H1 (cell line): ENCODE measurements around the gene GABRR2. TPM values are rescaled to one million over a fixed set of nuclear protein-coding genes. Genes with fewer than 3 reads are reported as not detected.

Experiments used
- CTCF ChIA-PET: fragments of 300-600 bp; sonication (Branson Sonifier 250); formaldehyde crosslinking; loops from one replicate; lab custom pipeline; 2021; ENCODE audit not compliant: partially characterized antibody; lab: Charles Lee
- POLR2A ChIA-PET: fragments of 300-600 bp; sonication (Branson Sonifier 250); formaldehyde crosslinking; loops from one replicate; lab custom pipeline; 2021; ENCODE audit warnings: inconsistent platforms; ENCODE audit not compliant: partially characterized antibody; lab: Charles Lee
- DNase-seq, 2 experiments: peaks; one replicate each; pipeline versions ENCODE4 v3.0.0 to v3.0.0-alpha.2; 2010 to 2022; ENCODE audit warnings: low spot score in 2 of 2, low read depth in 1 of 2, mixed read lengths in 1 of 2
- FAIRE-seq: peaks from 2 replicates; lab custom pipeline; 2011; peaks lifted over from hg19 to GRCh38; lab: Jason Lieb, UNC
- H2AFZ ChIP-seq: 2 replicates; pipeline ENCODE4 v1.8.1; 2012; ENCODE audit warnings: low read length, inconsistent platforms
- H2AK5ac ChIP-seq: 2 replicates; pipeline ENCODE4 v1.6.1; 2013; ENCODE audit warnings: low read depth, low read length
- H2BK120ac ChIP-seq: replicated peaks from 2 replicates; pipeline ENCODE3; 2013; ENCODE audit warnings: low read depth, low read length, inconsistent platforms
- H2BK12ac ChIP-seq: 2 replicates; pipeline ENCODE4 v1.6.1; 2013; ENCODE audit warnings: low read depth, low read length
- H2BK15ac ChIP-seq: 2 replicates; pipeline ENCODE4 v1.6.1; 2013; ENCODE audit warnings: low read length
- H2BK20ac ChIP-seq: 2 replicates; pipeline ENCODE4 v1.6.1; 2013; ENCODE audit warnings: low read length
- H2BK5ac ChIP-seq: 2 replicates; pipeline ENCODE4 v1.6.1; 2013; ENCODE audit warnings: low read depth, low read length
- H3K14ac ChIP-seq: 2 replicates; pipeline ENCODE4 v1.6.1; 2013; ENCODE audit warnings: inconsistent platforms; ENCODE audit not compliant: insufficient read length
- H3K18ac ChIP-seq: 2 replicates; pipeline ENCODE4 v1.6.1; 2013; ENCODE audit warnings: low read length; ENCODE audit errors: extremely low read depth
- H3K23ac ChIP-seq: 2 replicates; pipeline ENCODE4 v1.6.1; 2013; ENCODE audit warnings: inconsistent platforms; ENCODE audit not compliant: insufficient read length
- H3K23me2 ChIP-seq: 2 replicates; pipeline ENCODE4 v1.6.1; 2013; ENCODE audit warnings: low read depth, low read length
- H3K27ac ChIP-seq: 2 replicates; pipeline ENCODE4 v1.6.1; 2011; ENCODE audit warnings: low read depth, low read length, inconsistent platforms
- H3K27me3 ChIP-seq, 4 experiments: replicated peaks in 1 of 4; 1 replicate in 1 of 4; 2 replicates in 3 of 4; pipeline versions ENCODE4 v1.6.1 to v1.8.1; 2011 to 2013; ENCODE audit warnings: low read length in 3 of 4, mild to moderate bottlenecking in 3 of 4, inconsistent platforms in 2 of 4, mixed read lengths in 2 of 4, moderate library complexity in 1 of 4; ENCODE audit not compliant: control insufficient read depth in 3 of 4, insufficient read depth in 3 of 4; ENCODE audit errors: extremely low read depth in 1 of 4
- H3K36me3 ChIP-seq, 4 experiments: 2 replicates each; pipeline versions ENCODE4 v1.6.1 to v1.8.1; 2011 to 2013; ENCODE audit warnings: mild to moderate bottlenecking in 4 of 4, low read length in 3 of 4, moderate library complexity in 2 of 4, control low read depth in 1 of 4, inconsistent platforms in 1 of 4; ENCODE audit not compliant: insufficient read depth in 4 of 4, control insufficient read depth in 2 of 4
- H3K4ac ChIP-seq: replicated peaks from 2 replicates; pipeline ENCODE3; 2013; ENCODE audit warnings: low read length, low read depth, mixed read lengths, inconsistent platforms; ENCODE audit not compliant: insufficient read length
- H3K4me1 ChIP-seq, 4 experiments: replicated peaks in 1 of 4; 1 replicate in 1 of 4; 2 replicates in 3 of 4; pipeline versions ENCODE4 v1.6.1 to v1.8.1; 2011 to 2013; ENCODE audit warnings: low read length in 3 of 4, inconsistent platforms in 2 of 4, mixed read lengths in 1 of 4; ENCODE audit not compliant: insufficient read depth in 4 of 4, control insufficient read depth in 3 of 4
- H3K4me2 ChIP-seq, 2 experiments: 2 replicates each; pipeline versions ENCODE4 v1.6.1 to v1.8.1; 2011 to 2013; ENCODE audit warnings: low read depth in 2 of 2, low read length in 2 of 2, control low read depth in 1 of 2, inconsistent platforms in 1 of 2, mild to moderate bottlenecking in 1 of 2; ENCODE audit not compliant: insufficient read depth in 1 of 2
- H3K4me3 ChIP-seq, 4 experiments: fragments of 200-600, 300-600 bp in 1 of 4; sonication (generic), shearing (Covaris generic), sonication (Bioruptor Twin) in 1 of 4; 2 replicates each; pipeline versions ENCODE4 v1.5.1 to v1.8.1; 2011 to 2016; ENCODE audit warnings: low read length in 4 of 4, low read depth in 3 of 4, control low read depth in 2 of 4, inconsistent platforms in 2 of 4, mild to moderate bottlenecking in 2 of 4, mixed read lengths in 1 of 4, moderate library complexity in 1 of 4; ENCODE audit not compliant: insufficient read depth in 2 of 4; ENCODE audit errors: extremely low read depth in 1 of 4
- H3K56ac ChIP-seq: replicated peaks from 2 replicates; pipeline ENCODE3; 2013; ENCODE audit warnings: low read depth, mild to moderate bottlenecking, mixed read lengths, low read length, inconsistent platforms; ENCODE audit not compliant: insufficient read length
- H3K79me1 ChIP-seq: 2 replicates; pipeline ENCODE4 v1.6.1; 2013; ENCODE audit warnings: low read depth, low read length, control low read depth
- H3K79me2 ChIP-seq, 2 experiments: 2 replicates each; pipeline versions ENCODE4 v1.6.1 to v1.8.1; 2012 to 2013; ENCODE audit warnings: low read length in 2 of 2, mild to moderate bottlenecking in 2 of 2, inconsistent platforms in 1 of 2; ENCODE audit not compliant: insufficient read depth in 2 of 2, control insufficient read depth in 1 of 2
- H3K9ac ChIP-seq, 4 experiments: replicated peaks in 1 of 4; 1 replicate in 1 of 4; 2 replicates in 3 of 4; pipeline versions ENCODE4 v1.6.1 to v1.8.1; 2011 to 2013; ENCODE audit warnings: low read depth in 3 of 4, low read length in 3 of 4, control low read depth in 2 of 4, mild to moderate bottlenecking in 2 of 4, moderate library complexity in 2 of 4, inconsistent platforms in 1 of 4; ENCODE audit errors: extremely low read depth in 1 of 4
- H3K9me3 ChIP-seq, 2 experiments: 2 replicates each; pipeline versions ENCODE4 v1.6.1 to v1.8.1; 2012 to 2013; ENCODE audit warnings: mild to moderate bottlenecking in 2 of 2, moderate library complexity in 2 of 2, control low read depth in 1 of 2, inconsistent platforms in 1 of 2, low read depth in 1 of 2, low read length in 1 of 2, mixed read lengths in 1 of 2; ENCODE audit not compliant: insufficient read depth in 2 of 2
- H4K20me1 ChIP-seq, 2 experiments: replicated peaks in 1 of 2; 2 replicates each; pipeline versions ENCODE3 to v1.8.1; 2011 to 2013; ENCODE audit warnings: inconsistent platforms in 2 of 2, low read length in 2 of 2, mild to moderate bottlenecking in 1 of 2; ENCODE audit not compliant: insufficient read depth in 2 of 2, control insufficient read depth in 1 of 2
- H4K5ac ChIP-seq: 2 replicates; pipeline ENCODE4 v1.6.1; 2013; ENCODE audit warnings: low read length, low read depth, mixed read lengths, inconsistent platforms; ENCODE audit not compliant: insufficient read length
- H4K8ac ChIP-seq: 2 replicates; pipeline ENCODE4 v1.8.0; 2013; ENCODE audit warnings: mild to moderate bottlenecking, moderate library complexity, low read length, inconsistent platforms; ENCODE audit not compliant: insufficient read depth; ENCODE audit errors: extremely low read depth
- H4K91ac ChIP-seq: replicated peaks from 2 replicates; pipeline ENCODE3; 2013; ENCODE audit warnings: low read length, mixed read lengths, inconsistent platforms; ENCODE audit not compliant: insufficient read length
- GTF2F1 ChIP-seq: IDR thresholded peaks from 2 replicates; pipeline ENCODE4 v1.6.1; 2012; ENCODE audit warnings: low read depth, low read length, improper control_type of control experiment, borderline replicate concordance
- KDM1A ChIP-seq: fragments of 200-600, 300-600 bp; sonication (generic); IDR thresholded peaks from 2 replicates; pipeline ENCODE4 v1.7.1; 2016; ENCODE audit warnings: mild to moderate bottlenecking, low read length, borderline replicate concordance
- KDM5A ChIP-seq: fragments of 200-600 bp; IDR thresholded peaks from 2 replicates; pipeline ENCODE4 v1.7.1; 2012; ENCODE audit warnings: mild to moderate bottlenecking, low read length, inconsistent platforms, mixed read lengths
- PHF8 ChIP-seq: fragments of 200-600 bp; sonication (generic); conservative IDR thresholded peaks from 2 replicates; pipeline ENCODE4 v1.7.1; 2012; ENCODE audit warnings: low read depth, mild to moderate bottlenecking, inconsistent platforms, low read length, moderate library complexity
- TAF7 ChIP-seq: optimal IDR thresholded peaks from 2 replicates; pipeline ENCODE3; 2011; ENCODE audit warnings: low read depth, mild to moderate bottlenecking, inconsistent platforms, low read length, moderate library complexity, borderline replicate concordance
- YY1 ChIP-seq: IDR thresholded peaks from 2 replicates; pipeline ENCODE4 v1.6.1; 2011; ENCODE audit warnings: low read depth, mild to moderate bottlenecking, low read length
- WGBS, 2 experiments: shearing (Covaris generic) in 1 of 2; methylation state at CpG; one replicate each; pipeline versions ENCODE4 v1.1.6 to v1.1.7; 2013 to 2015; ENCODE audit warnings: low lambda C conversion rate in 2 of 2, mixed read lengths in 2 of 2, inconsistent platforms in 1 of 2, low coverage in 1 of 2, missing lambda C conversion rate in 1 of 2; ENCODE audit not compliant: insufficient replicate concordance in 2 of 2, insufficient coverage in 1 of 2, insufficient read length in 1 of 2; ENCODE audit errors: extremely low coverage in 1 of 2, missing lambda C conversion rate in 1 of 2; 5-methylcytosine and 5-hydroxymethylcytosine counted together
- polyA plus RNA-seq, 7 experiments: library from polyadenylated mRNA; depleted of rRNA in 3 of 7; stranded (reverse) in 5 of 7; unstranded in 2 of 7; fragments of >200 nt in 5 of 7; fragments of 200-250 nt in 2 of 7; gene quantifications; 1 replicate in 5 of 7; 2 replicates in 1 of 7; 4 replicates in 1 of 7; pipeline versions ENCODE4 v1.2.1 to v1.2.3, GENCODE V29; 2011 to 2013; ENCODE audit warnings: missing spikeins in 2 of 7, mixed read lengths in 2 of 7
- total RNA-seq: library from RNA; stranded (reverse); fragmentation: NEBNext Ultra II Directional; extraction: Animal tissue kit (Norgen Biotek cat#: 25700); gene quantifications from 2 replicates; pipeline ENCODE4 v1.2.1, GENCODE V29; 2021

The GABRR2 gene
- total and polyA plus RNA-seq, 2 of the 8 experiments (the other 6 are each of a cell fraction or from before 2014, with no cell fraction given), result not detected

DNA sequence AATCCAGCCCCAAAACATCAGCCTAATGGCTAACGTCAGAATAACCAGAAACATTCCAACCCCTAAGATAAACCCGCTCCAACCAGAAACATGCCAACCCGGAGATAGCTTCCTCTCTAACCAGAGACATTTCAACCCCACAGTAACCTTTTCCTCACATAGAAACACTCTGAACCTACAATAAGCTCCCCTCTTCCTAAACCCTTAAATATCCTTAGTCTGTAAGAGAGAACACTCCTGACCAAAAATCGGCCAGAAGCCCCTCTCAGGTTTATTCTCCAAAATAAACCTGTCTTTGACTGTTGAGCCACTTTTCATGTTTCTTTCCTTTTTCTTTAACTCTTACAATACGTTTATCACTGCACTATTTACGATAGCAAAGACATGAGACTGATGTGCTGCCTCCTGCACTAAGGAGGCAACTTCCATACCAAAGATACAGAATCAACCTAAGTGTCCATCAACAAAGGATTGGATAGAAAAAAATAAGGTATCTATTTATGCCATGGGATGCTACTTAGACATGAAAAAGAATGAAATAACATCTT lies 5.0 kb upstream of the GABRR2 start:
- TF ChIP-seq KDM1A (peak; percentile 79), YY1 (no peak), PHF8 (no peak), KDM5A (no peak), GTF2F1 (no peak), TAF7 (no peak)
- TF ChIP-seq, all 59 proteins: peak for 1
- Histone ChIP-seq H4K91ac (no peak overlapping the region), H3K18ac (no peak overlapping the region), H3K27ac (no peak overlapping the region), H3K79me2 (no peaks in the 10 kb centered on the region), H3K56ac (no peak overlapping the region), H4K20me1 (no peaks in the 10 kb centered on the region), H3K4me2 (no peak overlapping the region), H4K5ac (no peak overlapping the region), H3K9ac (no peak overlapping the region), H3K9me3 (peaks cover 12% of the 10 kb centered on the region in 2 experiments; a peak in 3 of 4 replicates), H3K4me1 (peaks cover 0 to 2% (median 0%) of the 10 kb centered on the region in 4 experiments; a peak in 1 of 7 replicates), H2AK5ac (no peak overlapping the region), H3K4ac (no peak overlapping the region), H2BK20ac (no peak overlapping the region), H3K23me2 (no peaks in the 10 kb centered on the region; the same call in 1 of the 2 replicates), H3K14ac (no peak overlapping the region), H2BK15ac (no peak overlapping the region), H2BK5ac (no peak overlapping the region), H3K79me1 (no peaks in the 10 kb centered on the region), H3K4me3 (no peak overlapping the region), H2BK120ac (no peak overlapping the region), H3K36me3 (no peaks in the 10 kb centered on the region; a peak in 1 of 8 replicates), H2BK12ac (no peak overlapping the region), H2AFZ (no peak overlapping the region), H3K27me3 (no peaks in the 10 kb centered on the region), H3K23ac (no peak overlapping the region), H4K8ac (no peak overlapping the region)
- DNase-seq (no peak), FAIRE-seq (no peak)
- WGBS, 2 experiments, result 89% methylated on average over 6 of the region's 6 CpGs; no CpG with 5 or more reads in 1 of the 2 experiments
- POLR2A ChIA-PET, result no interaction called here
- CTCF ChIA-PET, result interaction anchor here (1.2 to 2.2 kb wide), 5 partner anchors 8 to 158 kb away, joined by 3 to 10 read pairs (median 4); no protein-coding TSS in a partner anchor
